Endothelial cell of hepatic sinusoid (primary cell): ENCODE data around the gene VHLL.

ENCODE experiments used
- in situ Hi-C: cut with HindIII; loops from 2 replicates; pipeline ENCODE4 v1.10.0; 2017; ENCODE audit warnings: low sequenced_read_pairs

The VHLL gene

DNA sequence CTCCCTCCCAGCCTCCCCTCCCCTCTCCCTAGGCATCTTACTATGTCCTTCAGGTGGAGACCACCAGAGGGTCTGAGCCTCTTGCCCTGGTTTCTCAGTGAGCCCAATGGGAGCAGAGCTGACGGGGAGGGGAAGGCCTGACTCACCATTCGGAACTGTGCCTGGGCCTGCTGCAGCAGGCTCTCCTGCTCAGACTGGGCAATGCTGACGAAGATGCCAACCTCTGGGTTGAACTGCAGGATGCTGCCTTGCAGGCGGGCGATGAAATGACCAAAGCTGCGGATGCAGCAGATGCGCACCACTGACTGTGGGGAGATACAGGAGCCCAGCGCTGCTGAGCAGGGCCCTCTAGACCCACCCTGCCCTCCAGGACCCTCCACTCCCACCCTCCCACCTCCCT, 40.2 kb downstream of the VHLL start:
- in situ Hi-C loops: no loop called here

DNA sequence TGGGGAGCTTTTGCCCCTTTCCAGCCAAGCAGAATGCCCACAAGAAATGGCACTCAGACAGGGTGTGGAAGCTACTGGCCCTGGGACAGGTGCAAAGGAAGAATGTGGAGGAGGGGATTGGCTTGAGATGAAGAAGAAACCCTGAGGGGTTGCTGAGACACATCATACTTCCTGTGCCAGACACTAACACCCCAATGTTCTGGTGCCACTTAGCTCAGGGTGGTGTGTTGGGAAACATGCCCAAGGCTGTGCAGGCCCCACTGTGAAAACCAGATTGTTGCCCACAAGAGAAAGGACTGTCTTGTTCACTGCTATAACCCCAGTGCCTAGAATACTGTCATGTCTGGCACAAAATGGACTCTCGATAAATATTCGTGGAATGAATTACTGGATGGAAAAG, 41.4 kb downstream of the VHLL start:
- in situ Hi-C loops: no loop called here

GRCh38 chr1:156253634-156254033, 45.5 kb downstream of the VHLL start:
- in situ Hi-C loops: no loop called here

- in situ Hi-C loops: no loop called here
Measured at GRCh38 chr1:156251527-156251926, 47.6 kb downstream of the VHLL start.

GRCh38 chr1:156249593-156249992, 49.5 kb downstream of the VHLL start:
- in situ Hi-C loops: no loop called here
